ENCODE results near the gene DMAP1.

The DMAP1 gene

DNA sequence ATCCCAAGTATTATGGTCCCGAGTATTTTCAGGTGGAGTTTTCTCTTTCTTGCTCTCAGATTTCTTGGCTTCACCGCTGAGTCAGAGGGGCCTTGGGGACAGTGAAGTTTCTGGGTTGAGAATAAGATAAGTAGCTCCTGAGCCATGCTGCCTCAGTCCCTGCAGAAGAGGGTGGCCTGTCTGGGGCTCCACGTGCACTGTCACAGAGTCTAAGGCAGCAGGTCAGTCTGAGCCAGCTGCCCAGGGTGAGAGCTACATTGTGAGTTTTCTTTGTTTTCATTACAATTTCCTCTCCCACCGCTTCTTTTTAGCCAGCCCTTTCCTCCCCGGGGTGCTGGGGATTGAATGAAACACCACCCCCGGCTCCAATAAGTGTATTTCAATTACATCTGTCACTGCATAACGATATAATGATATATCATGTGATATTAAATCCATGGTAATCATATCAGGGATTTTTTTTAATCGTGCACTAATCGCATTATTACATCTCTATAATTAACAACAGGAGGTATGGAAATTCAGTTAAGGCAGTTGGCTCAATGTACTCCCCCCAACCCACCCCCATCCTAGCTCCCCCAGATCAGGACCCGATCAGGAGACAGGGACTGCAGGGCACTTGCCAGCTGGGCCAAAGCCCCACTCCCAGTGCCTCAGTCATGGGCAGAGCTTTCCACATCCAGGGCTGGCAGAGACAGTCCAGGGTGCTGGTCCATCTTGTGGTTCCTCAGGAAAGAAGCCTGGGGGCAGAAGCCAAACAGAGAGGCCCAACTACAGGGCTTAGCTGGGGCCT is 43.7 kb downstream of the DMAP1 start:
- no peak for DNase-seq

DNA sequence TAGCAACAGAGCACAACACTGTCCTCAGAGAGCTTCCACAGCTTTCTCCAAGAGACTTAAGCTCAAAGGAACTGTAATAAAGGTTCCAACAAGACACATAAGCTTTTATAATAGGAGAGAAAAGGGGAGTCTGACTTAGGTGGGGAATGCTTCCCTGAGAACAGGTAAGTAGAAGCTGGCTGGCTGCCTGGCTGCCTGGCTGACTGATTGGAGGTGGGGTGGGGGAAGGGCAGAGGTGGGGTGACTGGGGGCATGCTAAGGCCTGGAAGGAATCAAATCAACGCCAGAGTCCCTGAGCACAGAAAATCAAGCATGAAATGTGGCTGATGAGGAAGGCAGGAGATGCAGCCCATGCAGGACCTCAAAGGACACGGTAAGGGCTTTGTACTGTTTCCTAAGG is 45.8 kb downstream of the DMAP1 start:
- no peak for DNase-seq

DNA sequence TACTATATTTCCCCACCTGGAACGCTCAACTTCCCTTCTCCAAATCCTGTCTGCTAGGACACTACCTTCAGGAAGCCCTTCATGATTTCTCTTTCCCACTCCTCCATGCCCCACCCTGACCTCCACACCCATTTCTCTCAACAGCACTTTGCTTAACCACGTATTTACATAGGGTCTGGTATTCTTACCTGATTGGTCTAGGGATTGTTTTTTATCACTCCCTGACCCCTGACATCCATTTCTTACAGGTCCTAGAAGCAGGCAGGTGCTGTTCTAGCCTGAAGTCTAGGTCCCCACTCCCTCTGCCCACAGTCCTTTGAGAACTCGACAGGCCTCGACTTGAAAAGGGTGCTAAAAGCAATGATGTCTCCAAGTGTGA is 47.5 kb downstream of the DMAP1 start:
- DNase-seq, result no peak

DNA sequence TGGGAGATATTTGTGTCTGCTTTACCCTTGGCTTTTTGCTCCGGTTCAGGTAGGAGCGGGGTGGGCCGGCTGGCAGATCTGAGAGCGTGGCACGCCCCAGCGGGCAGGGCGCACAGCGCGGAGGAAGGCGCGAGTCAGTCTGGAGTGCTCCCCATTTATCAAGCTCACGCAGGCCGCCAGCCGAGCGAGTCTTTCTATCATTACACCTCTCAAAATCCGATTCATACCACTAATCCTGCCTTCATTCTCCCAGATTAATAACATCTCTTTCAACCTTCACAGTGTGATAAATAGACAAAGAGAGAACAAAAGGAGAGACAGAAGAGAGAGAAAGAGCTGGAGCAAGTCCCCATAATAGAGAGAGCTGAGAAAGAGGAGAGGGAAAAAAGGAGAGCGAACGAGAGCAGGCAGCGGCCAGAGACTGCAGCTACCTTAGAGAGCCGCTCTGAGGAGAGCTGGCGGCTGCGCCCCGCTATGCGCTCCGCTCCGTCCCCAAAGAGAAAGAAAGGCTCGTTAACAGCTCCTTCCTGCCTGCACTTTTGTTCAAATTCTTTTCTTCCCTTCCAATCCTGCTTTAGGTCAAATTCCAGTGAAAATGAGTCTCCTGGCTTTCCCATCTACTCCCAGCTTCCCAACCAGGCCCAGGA is 48.0 kb downstream of the DMAP1 start:
- DNase-seq, result no peak

DNA sequence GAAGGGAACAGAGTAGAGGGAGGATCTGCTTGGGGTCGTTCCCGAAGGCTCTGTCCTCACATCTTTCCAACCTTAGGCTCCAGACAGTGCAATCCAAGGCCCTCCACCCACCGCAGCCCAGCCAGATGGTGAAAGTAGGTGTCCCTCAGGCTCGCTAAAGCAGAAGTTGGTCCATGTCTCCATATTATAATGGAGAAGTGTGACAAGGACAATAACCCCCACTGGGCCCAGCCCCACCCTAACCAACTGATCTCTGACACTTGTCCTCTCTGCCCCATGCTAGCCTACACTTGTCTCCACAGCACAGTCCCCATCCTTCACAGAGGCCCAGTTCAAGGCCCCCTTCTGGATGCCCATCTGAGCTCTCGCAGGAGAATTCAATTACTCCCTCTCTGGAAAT is 48.7 kb downstream of the DMAP1 start:
- DNase-seq, result peak; percentile 66 to 77 (median 67)

DNA sequence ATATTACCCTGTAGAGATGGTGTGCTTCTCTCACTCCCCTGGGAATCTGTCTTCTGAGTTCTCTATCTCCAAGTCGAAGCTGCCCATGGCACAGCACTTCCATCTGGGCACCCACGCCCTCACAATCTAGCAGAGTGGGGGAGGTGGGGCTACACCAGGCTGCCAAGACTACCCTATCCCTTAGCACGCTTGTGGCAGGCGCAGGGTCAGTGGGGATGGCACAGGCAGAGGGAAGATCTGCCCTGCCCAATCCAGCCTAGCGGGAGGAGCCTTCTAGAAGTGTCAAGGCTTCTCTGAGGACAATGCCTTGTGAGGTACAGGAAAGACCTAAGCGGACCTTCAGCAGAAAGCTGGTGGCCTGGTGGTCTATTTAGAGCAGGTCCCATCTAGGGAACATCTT is 49.1 kb downstream of the DMAP1 start:
- DNase-seq, result no peak

DNA sequence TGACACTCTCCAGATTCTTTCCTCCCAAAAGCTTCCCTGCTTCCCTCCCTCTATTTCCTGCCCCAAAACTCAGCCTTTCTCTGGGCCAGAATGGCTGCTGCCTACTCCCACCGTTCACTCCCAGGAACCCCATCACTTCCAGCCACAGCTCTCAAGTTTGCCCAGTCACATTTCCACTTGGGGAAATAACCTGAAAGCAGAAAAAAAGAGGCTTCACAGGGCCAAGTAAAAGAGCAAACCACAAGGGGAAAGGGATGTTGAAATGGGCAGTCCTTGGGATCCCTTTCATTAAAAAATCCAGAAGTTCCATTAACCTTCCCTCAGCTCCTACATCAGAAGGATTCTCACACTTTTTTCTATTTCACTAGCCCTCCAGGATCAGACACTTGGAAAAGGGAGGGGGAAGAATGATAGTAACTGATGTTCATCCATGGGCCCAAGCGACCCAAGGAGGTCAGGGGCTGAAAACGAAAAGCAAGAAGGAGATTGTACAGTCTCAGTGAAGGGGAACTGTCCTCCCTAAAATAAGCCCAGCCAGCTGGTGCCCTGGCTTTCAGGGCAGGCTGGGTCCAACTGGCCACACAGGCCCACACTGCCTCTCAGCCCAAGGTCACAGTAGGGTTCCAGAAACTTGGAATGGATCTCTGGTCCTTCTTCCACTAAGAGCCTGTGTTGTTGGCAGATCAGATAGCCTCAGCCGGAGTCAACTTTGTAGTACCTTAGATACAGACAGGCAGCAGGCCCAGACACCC is 49.7 kb downstream of the DMAP1 start:
- peak; percentile 80 to 92 (median 82) for DNase-seq

DNA sequence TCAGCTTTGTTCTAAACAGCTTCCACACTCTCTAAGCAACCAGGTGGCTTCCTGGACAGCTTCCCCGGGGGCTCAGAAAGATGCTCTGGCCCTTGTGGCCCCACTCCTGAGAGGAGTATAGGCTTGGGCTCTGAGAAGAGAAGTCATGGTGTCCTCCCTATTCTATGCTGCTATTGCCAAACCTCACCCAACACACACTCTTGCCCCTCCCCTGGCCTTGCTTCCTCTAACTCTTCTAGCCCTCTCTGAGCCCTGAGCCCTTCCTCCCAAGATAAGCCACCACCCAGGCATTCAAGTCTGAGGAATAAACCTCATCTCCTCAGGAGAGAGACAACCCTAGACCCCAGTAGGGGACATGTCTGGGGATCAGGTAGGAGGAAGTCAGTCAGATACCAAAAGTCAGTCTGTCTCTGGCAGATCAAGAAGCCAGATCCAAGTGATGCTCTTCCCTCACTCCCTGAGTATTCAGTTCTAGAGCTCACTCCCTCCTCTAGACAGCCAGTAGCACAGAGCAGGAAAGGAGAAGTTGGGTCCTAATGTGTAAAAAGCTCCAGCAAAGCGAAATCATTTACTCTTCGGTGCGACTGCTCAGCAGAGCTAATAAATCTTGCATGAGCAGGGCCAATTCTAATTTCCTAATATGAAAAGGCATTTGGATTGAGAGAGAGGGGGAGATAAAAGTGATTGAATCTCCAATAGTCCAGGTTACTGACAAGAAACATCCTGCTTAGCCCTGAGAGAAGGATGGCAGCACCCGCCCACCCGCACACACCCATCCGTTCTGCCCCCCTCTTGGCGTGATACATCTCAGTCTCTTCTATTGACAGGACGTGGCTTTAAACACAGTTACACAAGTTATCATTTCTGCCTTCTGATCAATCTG is 50.5 kb downstream of the DMAP1 start:
- DNase-seq, result peak; percentile 77 to 82 (median 81)

DNA sequence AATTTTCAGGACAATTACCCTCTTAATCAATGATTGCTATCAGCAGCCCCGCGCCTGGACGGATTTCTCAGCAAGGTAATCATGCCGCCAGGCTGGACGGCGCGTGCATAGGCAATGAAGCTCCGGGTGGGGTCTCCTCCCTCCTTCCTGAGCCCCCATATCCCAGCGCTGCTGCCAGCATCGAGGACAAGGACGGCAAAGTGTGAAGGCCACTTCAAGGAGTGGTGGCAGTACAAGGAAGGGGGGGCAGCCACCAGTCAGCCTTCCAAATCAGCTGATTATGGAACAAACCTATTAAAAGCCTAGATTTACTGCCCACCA is 51.1 kb downstream of the DMAP1 start:
- DNase-seq, result no peak

DNA sequence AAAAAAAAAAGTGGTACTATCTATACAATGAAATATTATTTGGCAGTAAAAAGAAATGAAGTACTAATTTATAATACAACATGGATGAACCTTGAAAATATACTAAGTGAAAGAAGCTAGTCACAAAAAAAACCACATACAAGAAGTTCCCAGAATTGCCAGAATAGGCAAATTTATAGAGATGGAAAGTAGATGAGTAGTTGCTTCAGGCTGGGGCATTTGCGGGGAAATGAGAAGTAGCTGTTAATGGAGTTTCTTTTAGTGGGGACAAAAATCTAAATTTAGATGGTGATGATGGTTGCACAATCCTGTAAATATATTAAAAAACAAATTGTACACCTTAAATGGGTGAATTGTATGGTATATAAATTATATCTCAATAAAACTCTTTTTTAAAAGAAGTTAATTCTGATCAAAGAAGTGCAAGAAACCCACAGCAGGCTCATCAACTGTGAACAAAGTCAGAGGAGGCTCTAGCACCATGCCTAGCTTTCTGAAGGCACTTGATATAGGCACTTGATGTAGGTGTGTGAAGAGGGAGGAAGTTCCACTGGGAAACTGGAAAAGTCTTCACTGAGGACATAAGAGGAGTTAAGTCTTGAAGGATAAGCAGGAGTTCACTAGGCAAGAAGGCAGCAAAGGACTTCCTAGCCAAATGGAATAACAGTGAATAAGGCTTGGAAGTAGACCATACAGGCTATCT is 52.5 kb downstream of the DMAP1 start:
- DNase-seq, result peak; percentile 84 to 97 (median 93)

DNA sequence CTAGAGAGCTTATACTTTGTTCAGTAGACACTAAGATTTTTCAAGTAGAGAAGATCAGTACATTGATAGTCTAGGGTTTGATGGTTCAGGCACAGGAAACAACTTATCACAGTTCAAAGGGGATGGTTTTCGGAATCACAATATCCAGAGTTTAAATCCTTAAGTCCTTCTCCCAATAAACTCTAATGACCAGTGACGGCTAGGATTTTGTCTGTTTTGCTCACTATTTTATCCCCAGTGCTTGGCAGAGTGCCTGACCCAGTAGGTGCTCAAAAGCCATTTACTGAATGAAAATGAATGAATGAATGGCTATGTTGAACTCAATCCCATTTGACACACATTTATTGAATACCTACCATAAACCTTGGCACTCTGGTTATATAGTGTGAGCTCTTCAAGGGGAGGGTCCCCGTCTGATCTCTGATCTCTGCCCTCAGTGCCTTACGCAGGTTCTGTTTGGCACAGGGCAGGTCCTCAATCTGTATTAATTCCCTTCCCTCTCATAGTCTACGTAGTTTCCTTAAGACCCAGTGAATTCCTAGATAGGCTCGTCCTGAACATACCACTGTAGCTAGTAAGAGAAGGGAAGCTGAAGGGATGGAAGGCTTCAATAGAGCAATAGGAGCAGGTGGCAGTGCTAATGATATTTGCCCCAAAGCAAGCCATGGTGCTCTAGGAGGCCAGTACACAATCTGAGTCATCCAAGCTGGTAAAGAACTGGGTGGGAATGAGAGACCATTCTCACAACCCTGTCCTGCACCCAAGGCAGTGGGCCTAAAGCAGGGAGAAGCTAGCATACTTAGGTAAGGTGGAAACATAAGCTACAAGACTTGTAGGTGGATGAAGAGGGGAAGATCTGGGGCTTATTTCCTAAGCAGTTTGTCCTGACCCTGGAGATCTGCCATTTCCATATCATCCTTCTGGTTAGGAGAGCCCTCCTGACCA is 53.4 kb downstream of the DMAP1 start:
- no peak for DNase-seq

DNA sequence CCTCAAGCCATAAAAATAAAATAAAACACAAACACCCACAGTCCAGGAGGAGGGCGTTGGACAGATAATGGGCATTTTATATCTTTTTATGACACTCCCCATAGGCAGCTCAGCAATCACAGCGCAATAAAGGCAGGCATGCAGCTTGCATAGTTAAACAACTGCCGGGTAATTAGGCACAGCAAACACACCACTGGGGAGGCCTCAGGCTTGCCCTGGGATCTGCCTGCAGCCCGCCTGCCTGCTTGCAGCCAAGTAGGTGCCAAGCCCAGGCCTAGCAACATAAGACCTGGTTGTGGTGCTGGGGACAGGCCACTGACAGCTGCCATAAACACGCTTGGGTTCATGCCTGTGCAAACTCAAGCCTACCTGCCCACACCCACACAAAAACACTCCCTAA is 54.2 kb downstream of the DMAP1 start:
- no peak for DNase-seq

DNA sequence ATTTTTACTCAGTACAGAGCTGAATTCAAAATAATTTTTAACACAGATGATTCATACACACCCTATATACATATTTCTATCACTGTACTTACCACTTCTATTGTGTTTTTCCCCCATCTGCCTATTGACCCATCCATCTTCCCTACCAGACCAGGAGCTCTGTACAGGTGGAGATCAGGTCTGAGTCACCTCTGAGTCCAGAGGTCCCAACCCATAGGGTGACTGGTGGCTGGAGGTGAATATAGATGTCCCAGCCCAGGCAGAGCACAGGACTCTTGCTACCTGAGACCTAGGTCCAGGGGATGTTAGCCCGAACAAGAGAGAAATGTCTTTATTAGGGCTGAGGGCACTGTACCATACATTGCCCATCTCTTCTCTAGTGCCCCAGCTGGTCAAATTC is 54.8 kb downstream of the DMAP1 start:
- DNase-seq, result no peak

Measured in suppressor macrophage treated with lipopolysaccharide for 1 hour (primary cell).